GM23248 (cell line): ENCODE results near the gene SDHAF3. TPM values are rescaled to one million over a fixed set of nuclear protein-coding genes. Genes with fewer than 3 reads are reported as not detected.

Experiments
- DNase-seq: peaks from one replicate; pipeline ENCODE4 v3.0.0-alpha.2; 2015
- H2AFZ ChIP-seq: fragments of 200-600 bp; sonication (generic); 2 replicates; pipeline ENCODE4 v1.6.1; 2016; ENCODE audit warnings: antibody characterized with exemption
- H3F3A ChIP-seq: fragments of 200-600 bp; sonication (generic); 2 replicates; pipeline ENCODE4 v1.6.1; 2016; ENCODE audit warnings: mild to moderate bottlenecking, antibody characterized with exemption, mixed run types; ENCODE audit not compliant: insufficient read depth
- H3K27ac ChIP-seq: fragments of 200-600 bp; sonication (generic); 2 replicates; pipeline ENCODE4 v1.5.1; 2016; ENCODE audit warnings: mild to moderate bottlenecking
- H3K27me3 ChIP-seq: fragments of 200-600 bp; sonication (generic); replicated peaks from 2 replicates; pipeline ENCODE4 v1.6.1; 2016; ENCODE audit warnings: mild to moderate bottlenecking; ENCODE audit not compliant: insufficient read depth
- H3K36me3 ChIP-seq: fragments of 200-600 bp; sonication (generic); 2 replicates; pipeline ENCODE4 v1.6.1; 2016; ENCODE audit warnings: low read depth, mild to moderate bottlenecking
- H3K4me1 ChIP-seq: fragments of 200-600 bp; sonication (generic); 2 replicates; pipeline ENCODE4 v1.6.1; 2016; ENCODE audit warnings: mild to moderate bottlenecking; ENCODE audit not compliant: insufficient read depth
- H3K4me2 ChIP-seq: fragments of 200-600 bp; sonication (generic); one replicate; pipeline ENCODE4 v1.6.1; 2016; ENCODE audit warnings: mild to moderate bottlenecking; ENCODE audit not compliant: unreplicated experiment
- H3K4me3 ChIP-seq: fragments of 200-600 bp; sonication (generic); 2 replicates; pipeline ENCODE4 v1.5.1; 2016; ENCODE audit warnings: mild to moderate bottlenecking
- H3K79me2 ChIP-seq: fragments of 200-600 bp; sonication (generic); 2 replicates; pipeline ENCODE4 v1.6.1; 2016; ENCODE audit warnings: mild to moderate bottlenecking; ENCODE audit not compliant: insufficient read depth
- H3K9ac ChIP-seq: fragments of 200-600 bp; sonication (generic); 2 replicates; pipeline ENCODE4 v1.6.1; 2016; ENCODE audit warnings: mild to moderate bottlenecking
- H3K9me2 ChIP-seq: fragments of 200-600 bp; sonication (generic); 2 replicates; pipeline ENCODE4 v1.6.1; 2016; ENCODE audit warnings: mixed run types, mild to moderate bottlenecking, moderate library complexity; ENCODE audit not compliant: insufficient read depth
- H3K9me3 ChIP-seq: fragments of 200-600 bp; sonication (generic); one replicate; pipeline ENCODE4 v1.6.1; 2017; ENCODE audit warnings: low read depth
- H4K20me1 ChIP-seq: fragments of 200-600 bp; sonication (generic); 2 replicates; pipeline ENCODE4 v1.6.0; 2016; ENCODE audit not compliant: insufficient read depth
- EZH2 ChIP-seq: fragments of 200-600 bp; sonication (generic); IDR thresholded peaks from 2 replicates; pipeline ENCODE4 v1.6.1; 2018; ENCODE audit warnings: antibody characterized with exemption, mild to moderate bottlenecking; ENCODE audit not compliant: insufficient read depth, poor library complexity, severe bottlenecking
- EZH2phosphoT487 ChIP-seq: fragments of 200-600 bp; sonication (generic); IDR thresholded peaks from 2 replicates; pipeline ENCODE4 v1.6.1; 2018; ENCODE audit warnings: antibody characterized with exemption, moderate library complexity, mild to moderate bottlenecking, low read depth; ENCODE audit not compliant: insufficient read depth
- WGBS, 2 experiments: methylation state at CpG; one replicate each; pipeline ENCODE4 v1.1.6; 2015 to 2017; ENCODE audit warnings: low lambda C conversion rate in 2 of 2, low coverage in 1 of 2; ENCODE audit errors: missing lambda C conversion rate in 2 of 2; 5-methylcytosine and 5-hydroxymethylcytosine counted together
- in situ Hi-C: fragments of 300-500 bp; cut with MboI; formaldehyde crosslinking; loops from 2 replicates; pipeline ENCODE4 v1.15.0; 2020
- polyA plus RNA-seq: library from polyadenylated mRNA; unstranded; fragments of >200 nt; fragmentation: Nextera tagmentation; extraction: Ambion mirVana; gene quantifications from 2 replicates; pipeline ENCODE4 v1.2.1, GENCODE V29; 2016
- total RNA-seq: library from RNA; depleted of rRNA; stranded (reverse); fragments of >200 nt; shearing (Covaris generic); gene quantifications from 2 replicates; pipeline ENCODE4 v1.2.3, GENCODE V29; 2014

SDHAF3 gene
- total and polyA plus RNA-seq, 2 experiments from 2014 or later: 6.3 to 34.0 TPM

- no peaks in the 10 kb centered on the region for H3F3A ChIP-seq
- H3K4me3 ChIP-seq: no peak overlapping the region
- no peak overlapping the region for H3K27ac ChIP-seq
- no peak overlapping the region for H3K9ac ChIP-seq
- no peak overlapping the region for H3K4me2 ChIP-seq
- TF ChIP-seq EZH2phosphoT487: no peak
- no peak for TF ChIP-seq EZH2
- no peaks in the 10 kb centered on the region for H3K36me3 ChIP-seq
- in situ Hi-C loops: no loop called here
- no peaks in the 10 kb centered on the region for H3K79me2 ChIP-seq
- H3K9me3 ChIP-seq: no peaks in the 10 kb centered on the region
- H3K9me2 ChIP-seq: no peaks in the 10 kb centered on the region
- 12 to 21% methylated on average over 3 of the region's 3 CpGs for WGBS, 2 experiments
- H2AFZ ChIP-seq: no peak overlapping the region
- no peaks in the 10 kb centered on the region for H3K4me1 ChIP-seq
- no peaks in the 10 kb centered on the region for H3K27me3 ChIP-seq
- H4K20me1 ChIP-seq: no peaks in the 10 kb centered on the region
- DNase-seq: no peak
These were observed 87.3 kb downstream of the SDHAF3 start for GRCh38 chr7:97204821-97205220.

GRCh38 chr7:97215556-97215955 is 98.1 kb downstream of the SDHAF3 start:
- in situ Hi-C loops: no loop called here
- Histone ChIP-seq H3K27me3 (no peaks in the 10 kb centered on the region), H3K9me3 (no peaks in the 10 kb centered on the region), H3K79me2 (no peaks in the 10 kb centered on the region), H3F3A (no peaks in the 10 kb centered on the region), H3K4me1 (no peaks in the 10 kb centered on the region), H3K36me3 (no peaks in the 10 kb centered on the region), H2AFZ (no peak overlapping the region), H3K27ac (no peak overlapping the region), H3K4me2 (no peak overlapping the region), H4K20me1 (no peaks in the 10 kb centered on the region), H3K4me3 (no peak overlapping the region), H3K9ac (no peak overlapping the region), H3K9me2 (no peaks in the 10 kb centered on the region)
- TF ChIP-seq EZH2: no peak
- TF ChIP-seq EZH2phosphoT487: no peak
- WGBS, 2 experiments: 3 to 4% methylated on average over 7 of the region's 7 CpGs
- no peak for DNase-seq

- no peaks in the 10 kb centered on the region for H3K27me3 ChIP-seq
- TF ChIP-seq EZH2phosphoT487 (no peak), EZH2 (no peak)
- H3K9me2 ChIP-seq: no peaks in the 10 kb centered on the region
- H3K36me3 ChIP-seq: no peaks in the 10 kb centered on the region
- H3F3A ChIP-seq: no peaks in the 10 kb centered on the region
- no peaks in the 10 kb centered on the region for H3K79me2 ChIP-seq
- H3K9ac ChIP-seq: no peak overlapping the region
- H3K4me3 ChIP-seq: no peak overlapping the region
- in situ Hi-C loops: no loop called here
- no peak overlapping the region for H3K4me2 ChIP-seq
- no peaks in the 10 kb centered on the region for H3K9me3 ChIP-seq
- DNase-seq: no peak
- 8 to 18% methylated on average over 2 of the region's 2 CpGs for WGBS, 2 experiments
- H2AFZ ChIP-seq: no peak overlapping the region
- H3K27ac ChIP-seq: no peak overlapping the region
- no peaks in the 10 kb centered on the region for H3K4me1 ChIP-seq
- no peaks in the 10 kb centered on the region for H4K20me1 ChIP-seq
These were observed 101.3 kb downstream of the SDHAF3 start for GRCh38 chr7:97218767-97219166.

- H3K27ac ChIP-seq: no peak overlapping the region
- no peaks in the 10 kb centered on the region for H3K79me2 ChIP-seq
- 22% methylated on average over 2 of the region's 2 CpGs for WGBS, 2 experiments
- no peaks in the 10 kb centered on the region for H3K4me1 ChIP-seq
- no peak overlapping the region for H3K4me3 ChIP-seq
- no peaks in the 10 kb centered on the region for H3K9me2 ChIP-seq
- H3K9ac ChIP-seq: no peak overlapping the region
- H3K36me3 ChIP-seq: no peaks in the 10 kb centered on the region
- TF ChIP-seq EZH2: no peak
- no peak for TF ChIP-seq EZH2phosphoT487
- H3K4me2 ChIP-seq: no peak overlapping the region
- no peaks in the 10 kb centered on the region for H3K27me3 ChIP-seq
- in situ Hi-C loops: no loop called here
- H3F3A ChIP-seq: no peaks in the 10 kb centered on the region
- DNase-seq: no peak
- H2AFZ ChIP-seq: no peak overlapping the region
- no peaks in the 10 kb centered on the region for H4K20me1 ChIP-seq
- no peaks in the 10 kb centered on the region for H3K9me3 ChIP-seq
These were observed 101.7 kb downstream of the SDHAF3 start for GRCh38 chr7:97219237-97219636.

- no peak for DNase-seq
- no peaks in the 10 kb centered on the region for H3K9me2 ChIP-seq
- H3K9me3 ChIP-seq: no peaks in the 10 kb centered on the region
- no peaks in the 10 kb centered on the region for H4K20me1 ChIP-seq
- no peaks in the 10 kb centered on the region for H3K4me1 ChIP-seq
- H3K36me3 ChIP-seq: no peaks in the 10 kb centered on the region
- 15 to 19% methylated on average over 2 of the region's 2 CpGs for WGBS, 2 experiments
- H3K4me2 ChIP-seq: no peak overlapping the region
- no peak overlapping the region for H3K4me3 ChIP-seq
- in situ Hi-C loops: no loop called here
- H3K79me2 ChIP-seq: no peaks in the 10 kb centered on the region
- H3K9ac ChIP-seq: no peak overlapping the region
- TF ChIP-seq EZH2 (no peak), EZH2phosphoT487 (no peak)
- H3F3A ChIP-seq: no peaks in the 10 kb centered on the region
- H3K27me3 ChIP-seq: no peaks in the 10 kb centered on the region
- H3K27ac ChIP-seq: no peak overlapping the region
- H2AFZ ChIP-seq: no peak overlapping the region
These were observed 106.8 kb downstream of the SDHAF3 start for GRCh38 chr7:97224316-97224715.
